ENCODE data around the gene SEL1L2. TPM values are rescaled to one million over a fixed set of nuclear protein-coding genes. Genes with fewer than 3 reads are reported as not detected.

The SEL1L2 gene
- total RNA-seq, 2 donors from 2014 or later, result not detected

GRCh38 chr20:13960119-13960518, 30.3 kb downstream of the SEL1L2 start:
- Histone ChIP-seq H3K36me3 (no peaks in the 10 kb centered on the region), H3K4me1 (ENCODE audit: control insufficient read depth in 1 of 2, low read depth in 2 of 2) (no peaks in the 10 kb centered on the region), H3K9me3 (no peaks in the 10 kb centered on the region), H3K27me3 (replicated peaks; ENCODE audit: insufficient read depth) (no peaks in the 10 kb centered on the region), H3K27ac (no peak overlapping the region), H3K4me3 (no peak overlapping the region)
- TF ChIP-seq CTCF (IDR thresholded peaks at IDR 0.05), result no peak
- ATAC-seq (ENCODE audit: insufficient number of reproducible peaks, low FRiP score, low read depth), result no peak
- no peak for DNase-seq (ENCODE audit: low spot score)

- no peaks in the 10 kb centered on the region for H3K9me3 ChIP-seq
- TF ChIP-seq CTCF (IDR thresholded peaks at IDR 0.05), result no peak
- no peaks in the 10 kb centered on the region for H3K4me1 ChIP-seq (ENCODE audit: control insufficient read depth in 1 of 2, low read depth in 2 of 2)
- DNase-seq (ENCODE audit: low spot score) (no peak), ATAC-seq (ENCODE audit: insufficient number of reproducible peaks, low FRiP score, low read depth) (no peak)
- no peak overlapping the region for H3K27ac ChIP-seq
- no peak overlapping the region for H3K4me3 ChIP-seq
- H3K27me3 ChIP-seq (replicated peaks; ENCODE audit: insufficient read depth), result no peaks in the 10 kb centered on the region
- no peaks in the 10 kb centered on the region for H3K36me3 ChIP-seq
Observed at GRCh38 chr20:13953227-13953626, 37.2 kb downstream of the SEL1L2 start.

GRCh38 chr20:13947719-13948118, 42.7 kb downstream of the SEL1L2 start:
- TF ChIP-seq CTCF (IDR thresholded peaks at IDR 0.05), result no peak
- Histone ChIP-seq H3K27me3 (replicated peaks; ENCODE audit: insufficient read depth) (no peaks in the 10 kb centered on the region), H3K4me3 (no peak overlapping the region), H3K27ac (no peak overlapping the region), H3K9me3 (no peaks in the 10 kb centered on the region), H3K4me1 (ENCODE audit: control insufficient read depth in 1 of 2, low read depth in 2 of 2) (no peaks in the 10 kb centered on the region), H3K36me3 (no peaks in the 10 kb centered on the region)
- ATAC-seq (ENCODE audit: insufficient number of reproducible peaks, low FRiP score, low read depth), result no peak
- DNase-seq (ENCODE audit: low spot score), result no peak

- Histone ChIP-seq H3K9me3 (no peaks in the 10 kb centered on the region), H3K27me3 (replicated peaks; ENCODE audit: insufficient read depth) (no peaks in the 10 kb centered on the region), H3K4me1 (ENCODE audit: control insufficient read depth in 1 of 2, low read depth in 2 of 2) (no peaks in the 10 kb centered on the region), H3K27ac (no peak overlapping the region), H3K4me3 (no peak overlapping the region), H3K36me3 (no peaks in the 10 kb centered on the region)
- DNase-seq (ENCODE audit: low spot score), result no peak
- no peak for ATAC-seq (ENCODE audit: insufficient number of reproducible peaks, low FRiP score, low read depth)
- no peak for TF ChIP-seq CTCF (IDR thresholded peaks at IDR 0.05)
Observed at GRCh38 chr20:13941031-13941430, 49.4 kb downstream of the SEL1L2 start.

- ATAC-seq (ENCODE audit: insufficient number of reproducible peaks, low FRiP score, low read depth), result no peak
- Histone ChIP-seq H3K36me3 (no peaks in the 10 kb centered on the region), H3K4me1 (ENCODE audit: control insufficient read depth in 1 of 2, low read depth in 2 of 2) (peaks cover 0 to 7% of the 10 kb centered on the region in 2 donors), H3K4me3 (no peak overlapping the region), H3K27me3 (replicated peaks; ENCODE audit: insufficient read depth) (no peaks in the 10 kb centered on the region), H3K27ac (no peak overlapping the region), H3K9me3 (no peaks in the 10 kb centered on the region)
- DNase-seq (ENCODE audit: low spot score), result no peak
- TF ChIP-seq CTCF (IDR thresholded peaks at IDR 0.05), result no peak
Observed at GRCh38 chr20:13936781-13937576, 53.4 kb downstream of the SEL1L2 start.

Data from thoracic aorta (tissue), 2 donors.